GM21360 (cell line): ENCODE results near the gene CTCFL.

Experiments used
- ATAC-seq: cut with Tn5 transposase; IDR thresholded peaks from one replicate; pipeline ENCODE4 v1.9.1; 2021; ENCODE audit warnings: mild to moderate bottlenecking, moderate library complexity; ENCODE audit not compliant: unreplicated experiment

The CTCFL gene

GRCh38 chr20:57524511-57525176, at the start of gene CTCFL:
TSS of gene CTCFL (minus strand) at chr20:57525140. CDS start at chr20:57524205, 935 bp downstream.
- no peak for ATAC-seq

- no peak for ATAC-seq
Observed at GRCh38 chr20:57573894-57574293, 49.0 kb upstream of the CTCFL start.

GRCh38 chr20:57573242-57573641, 48.3 kb upstream of the CTCFL start:
- no peak for ATAC-seq

GRCh38 chr20:57571782-57572416, 47.0 kb upstream of the CTCFL start:
- no peak for ATAC-seq

GRCh38 chr20:57570920-57571319, 46.0 kb upstream of the CTCFL start:
- ATAC-seq: no peak

GRCh38 chr20:57570145-57570850, 45.4 kb upstream of the CTCFL start:
- ATAC-seq: no peak

GRCh38 chr20:57568960-57569359, 44.0 kb upstream of the CTCFL start:
- ATAC-seq: no peak

GRCh38 chr20:57568088-57568896, 43.4 kb upstream of the CTCFL start:
- ATAC-seq: no peak

- ATAC-seq: no peak
Observed at GRCh38 chr20:57567471-57568079, 42.6 kb upstream of the CTCFL start.

- ATAC-seq: no peak
Observed at GRCh38 chr20:57566803-57567459, 42.0 kb upstream of the CTCFL start.

GRCh38 chr20:57566399-57566798, 41.5 kb upstream of the CTCFL start:
- ATAC-seq: no peak

GRCh38 chr20:57564951-57565642, 40.2 kb upstream of the CTCFL start:
- ATAC-seq: no peak

- no peak for ATAC-seq
Observed at GRCh38 chr20:57564180-57564802, 39.4 kb upstream of the CTCFL start.

GRCh38 chr20:57563522-57563921, 38.6 kb upstream of the CTCFL start:
- ATAC-seq: no peak

- no peak for ATAC-seq
Observed at GRCh38 chr20:57562541-57563465, 37.9 kb upstream of the CTCFL start.

- no peak for ATAC-seq
Observed at GRCh38 chr20:57561356-57562279, 36.7 kb upstream of the CTCFL start.
